ENCODE results near the gene MALT1. TPM values are rescaled to one million over a fixed set of nuclear protein-coding genes. Genes with fewer than 3 reads are reported as not detected.

Gene MALT1
- total and polyA plus RNA-seq, 2 experiments from 2014 or later, result 5.2 to 18.8 TPM

GRCh38 chr18:58758606-58759005, 87.3 kb downstream of the MALT1 start:
- Histone ChIP-seq H3K4me3 (no peak overlapping the region), H3K4me2 (no peak overlapping the region), H3K36me3 (ENCODE audit: insufficient read depth) (no peaks in the 10 kb centered on the region), H3K27me3 (ENCODE audit: insufficient read depth) (no peaks in the 10 kb centered on the region), H3K9me2 (ENCODE audit: insufficient read depth) (0 out of 2 replicates have a peak, but pooled peaks cover 8% of the 10 kb centered on the region), H3F3A (replicated peaks; ENCODE audit: low read depth) (no peaks in the 10 kb centered on the region), H3K79me2 (replicated peaks; ENCODE audit: insufficient read depth) (no peaks in the 10 kb centered on the region), H4K20me1 (replicated peaks; ENCODE audit: insufficient read depth) (no peaks in the 10 kb centered on the region), H2AFZ (no peak overlapping the region), H3K27ac (ENCODE audit: low read depth) (no peak overlapping the region), H3K4me1 (ENCODE audit: insufficient read depth) (no peaks in the 10 kb centered on the region; the same call in 1 of the 2 replicates)
- no peak for TF ChIP-seq POLR2AphosphoS5 (IDR thresholded peaks at IDR 0.05; ENCODE audit: low read depth)
- TF ChIP-seq CREB1 (CRISPR knock-in tag; IDR thresholded peaks at IDR 0.05; ENCODE audit: low read depth), result no peak
- TF ChIP-seq ETS1 (IDR thresholded peaks at IDR 0.05), result no peak
- no peak for TF ChIP-seq REST (IDR thresholded peaks at IDR 0.05; ENCODE audit: unreplicated experiment)
- TF ChIP-seq ZNF331 (CRISPR knock-in tag; IDR thresholded peaks at IDR 0.05; ENCODE audit: low read depth), result no peak
- TF ChIP-seq ZNF462 (CRISPR knock-in tag; IDR thresholded peaks at IDR 0.05), result no peak
- TF ChIP-seq EZH2 (IDR thresholded peaks at IDR 0.05; ENCODE audit: low read depth, unreplicated experiment), result no peak
- Mint-ChIP-seq H3K4me1 (peaks cover 18% of the 10 kb centered on the region), H3K27ac (no peak overlapping the region), H3K36me3 (ENCODE audit: low read depth) (no peaks in the 10 kb centered on the region; the same call in 2 of the 3 replicates), H3K4me3 (no peak overlapping the region), H3K9me3 (no peaks in the 10 kb centered on the region), H3K27me3 (ENCODE audit: insufficient read depth, low read depth, poor library complexity) (no peaks in the 10 kb centered on the region)
- DNase-seq (ENCODE audit: low spot score) (no peak), ATAC-seq (no peak)
